Esophagus squamous epithelium (tissue), 5 donors: ENCODE results near the gene GLRA3. TPM values are rescaled to one million over a fixed set of nuclear protein-coding genes. Genes with fewer than 3 reads are reported as not detected.

Experiments
- DNase-seq: peaks from one replicate; lab custom pipeline; 2025; lab: John Stamatoyannopoulos, UW
- H3K27ac ChIP-seq, 4 donors: fragments of 200-600 bp; sonication (generic); one replicate each; pipeline ENCODE4 v1.5.1; 2016 to 2019; ENCODE audit warnings: mild to moderate bottlenecking in 1 of 4
- H3K27me3 ChIP-seq, 4 donors: fragments of 200-600 bp; sonication (generic); 1 replicate in 3 of 4; 2 replicates in 1 of 4; pipeline versions ENCODE4 v1.5.1 to v1.6.0; 2017 to 2021; ENCODE audit warnings: antibody characterized with exemption in 1 of 4
- H3K36me3 ChIP-seq, 3 donors: fragments of 200-600 bp; sonication (generic); one replicate each; pipeline ENCODE4 v1.5.1; 2016 to 2019
- H3K4me1 ChIP-seq, 3 donors: fragments of 200-600 bp; sonication (generic); one replicate each; pipeline ENCODE4 v1.5.1; 2017 to 2019
- H3K4me3 ChIP-seq, 4 donors: fragments of 200-600 bp; sonication (generic); 1 replicate in 3 of 4; 2 replicates in 1 of 4; pipeline ENCODE4 v1.5.1; 2016 to 2019; ENCODE audit warnings: mild to moderate bottlenecking in 2 of 4, moderate library complexity in 1 of 4
- H3K9me3 ChIP-seq, 3 donors: fragments of 200-600 bp; sonication (generic); one replicate each; pipeline ENCODE4 v1.5.1; 2016 to 2019
- POLR2A ChIP-seq, 4 donors: fragments of 450-650 bp; IDR thresholded peaks; one replicate each; pipeline ENCODE4 v1.6.1; 2017; ENCODE audit warnings: antibody characterized with exemption in 4 of 4, mild to moderate bottlenecking in 4 of 4, moderate library complexity in 3 of 4
- WGBS, 2 donors: methylation state at CpG; one replicate each; pipeline ENCODE4 v1.1.5; 2018; 5-methylcytosine and 5-hydroxymethylcytosine counted together
- intact Hi-C: fragments of 100-400 bp; cut with DNase I; formaldehyde crosslinking; loops from one replicate; pipeline ENCODE4 v1.15.0; 2022
- total RNA-seq, 4 donors: library from RNA; depleted of rRNA; stranded (reverse); fragments of >200 nt; gene quantifications; one replicate each; pipeline ENCODE4 v1.1.0, GENCODE V29; 2016
- TF ChIP-seq, protein P1 (sequence below), 6 experiments: fragments of 450-650 bp in 4 of 6; fragments of 200-600 bp in 2 of 6; sonication (generic) in 2 of 6; IDR thresholded peaks; one replicate each; pipeline ENCODE4 v1.5.1; 2016 to 2019; ENCODE audit warnings: antibody characterized with exemption in 6 of 6, mild to moderate bottlenecking in 4 of 6, moderate library complexity in 4 of 6
- donor health status: DM: yes; HTN: yes; CAD: no.

GLRA3 gene
- total RNA-seq, 4 donors from 2014 or later = not detected

DNA sequence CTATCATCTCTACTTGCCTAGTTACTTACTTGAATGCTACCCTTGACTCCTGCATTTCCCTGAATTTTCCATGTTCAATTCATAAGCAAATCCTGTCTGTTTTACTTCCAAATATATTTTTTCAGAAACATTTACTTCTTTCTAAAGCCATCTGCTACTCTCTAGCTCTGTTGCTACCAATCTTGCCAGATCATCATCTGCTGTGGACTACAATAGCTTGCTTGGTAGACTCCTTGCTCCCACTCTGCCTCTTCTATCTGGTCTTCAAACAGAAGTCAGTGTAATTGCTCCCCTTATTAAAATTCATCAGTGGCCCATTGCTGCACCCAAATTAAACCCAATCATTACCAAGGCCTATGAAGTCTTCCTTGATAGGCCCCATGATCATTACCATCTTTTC is 155.2 kb downstream of the GLRA3 start:
- intact Hi-C loops = no loop called here

DNA sequence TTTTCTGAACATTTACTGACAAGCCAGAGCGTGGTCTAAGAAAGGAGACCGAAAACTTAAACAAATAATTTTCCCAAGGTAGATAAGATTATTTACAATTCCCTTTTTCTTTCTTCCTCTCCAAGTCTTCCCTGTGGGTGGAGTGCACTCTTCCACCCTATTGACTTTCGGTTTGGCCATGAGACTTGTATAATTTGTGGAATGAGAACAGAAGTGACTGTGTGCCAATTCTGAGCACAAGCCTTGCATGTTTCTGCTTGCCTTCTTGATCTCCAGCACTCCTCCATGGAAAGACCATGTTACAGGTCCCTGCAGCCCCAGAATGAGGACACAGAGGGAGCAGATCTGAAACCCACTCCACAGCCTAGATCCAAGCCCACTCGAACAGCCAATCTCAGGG is 156.8 kb downstream of the GLRA3 start:
- intact Hi-C loops = no loop called here
- Histone ChIP-seq H3K9me3 (no peaks in the 10 kb centered on the region), H3K4me3 (no peak overlapping the region), H3K4me1 (peaks cover 0 to 13% (median 5%) of the 10 kb centered on the region in 3 donors), H3K27ac (peak overlapping the region in 1 of 4 donors; percentile 31), H3K36me3 (no peaks in the 10 kb centered on the region), H3K27me3 (no peaks in the 10 kb centered on the region)
- no peak for DNase-seq
- 42 to 54% methylated on average over 4 of the region's 4 CpGs for WGBS, 2 donors
- no peak for TF ChIP-seq POLR2A (IDR thresholded peaks at IDR 0.05)
- TF ChIP-seq, protein P1, sequence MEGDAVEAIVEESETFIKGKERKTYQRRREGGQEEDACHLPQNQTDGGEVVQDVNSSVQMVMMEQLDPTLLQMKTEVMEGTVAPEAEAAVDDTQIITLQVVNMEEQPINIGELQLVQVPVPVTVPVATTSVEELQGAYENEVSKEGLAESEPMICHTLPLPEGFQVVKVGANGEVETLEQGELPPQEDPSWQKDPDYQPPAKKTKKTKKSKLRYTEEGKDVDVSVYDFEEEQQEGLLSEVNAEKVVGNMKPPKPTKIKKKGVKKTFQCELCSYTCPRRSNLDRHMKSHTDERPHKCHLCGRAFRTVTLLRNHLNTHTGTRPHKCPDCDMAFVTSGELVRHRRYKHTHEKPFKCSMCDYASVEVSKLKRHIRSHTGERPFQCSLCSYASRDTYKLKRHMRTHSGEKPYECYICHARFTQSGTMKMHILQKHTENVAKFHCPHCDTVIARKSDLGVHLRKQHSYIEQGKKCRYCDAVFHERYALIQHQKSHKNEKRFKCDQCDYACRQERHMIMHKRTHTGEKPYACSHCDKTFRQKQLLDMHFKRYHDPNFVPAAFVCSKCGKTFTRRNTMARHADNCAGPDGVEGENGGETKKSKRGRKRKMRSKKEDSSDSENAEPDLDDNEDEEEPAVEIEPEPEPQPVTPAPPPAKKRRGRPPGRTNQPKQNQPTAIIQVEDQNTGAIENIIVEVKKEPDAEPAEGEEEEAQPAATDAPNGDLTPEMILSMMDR (IDR thresholded peaks at IDR 0.05) = no peak

More for the DNA sequence above, 155.2 kb downstream of the GLRA3 start:
- H3K4me3 ChIP-seq = no peak overlapping the region
- no peaks in the 10 kb centered on the region for H3K9me3 ChIP-seq
- no peaks in the 10 kb centered on the region for H3K27me3 ChIP-seq
- no peak for DNase-seq
- peaks cover 0 to 13% (median 5%) of the 10 kb centered on the region in 3 donors for H3K4me1 ChIP-seq
- H3K36me3 ChIP-seq = no peaks in the 10 kb centered on the region
- TF ChIP-seq, protein P1 (IDR thresholded peaks at IDR 0.05) = no peak
- no peak for TF ChIP-seq POLR2A (IDR thresholded peaks at IDR 0.05)
- no peak overlapping the region for H3K27ac ChIP-seq

DNA sequence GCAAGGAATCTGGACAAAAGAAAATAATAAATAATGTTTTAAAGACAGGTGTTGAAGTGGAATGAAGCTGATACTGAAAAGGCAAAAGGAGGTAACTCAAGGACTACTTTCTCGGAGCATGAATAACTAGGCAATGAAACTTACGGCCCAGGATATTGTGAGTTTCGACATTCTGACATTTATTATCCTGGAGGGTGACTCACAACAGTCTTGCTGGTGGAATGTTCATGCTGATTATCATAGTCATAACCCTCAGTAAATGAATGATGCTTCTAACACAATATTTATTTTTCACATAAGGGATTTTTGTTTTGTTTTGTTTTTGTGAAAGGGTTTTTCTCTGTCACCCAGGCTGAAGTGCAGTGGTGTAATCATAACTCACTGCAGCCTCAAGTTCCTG is 159.8 kb downstream of the GLRA3 start:
- Histone ChIP-seq H3K9me3 (no peaks in the 10 kb centered on the region), H3K27me3 (no peaks in the 10 kb centered on the region), H3K27ac (no peak overlapping the region), H3K4me3 (no peak overlapping the region), H3K4me1 (peaks cover 0 to 13% (median 5%) of the 10 kb centered on the region in 3 donors), H3K36me3 (no peaks in the 10 kb centered on the region)
- intact Hi-C loops = no loop called here
- WGBS, 2 donors = 36 to 41% methylated on average over 3 of the region's 3 CpGs
- no peak for DNase-seq
- TF ChIP-seq POLR2A (IDR thresholded peaks at IDR 0.05) = no peak
- TF ChIP-seq, protein P1 (IDR thresholded peaks at IDR 0.05) = no peak

DNA sequence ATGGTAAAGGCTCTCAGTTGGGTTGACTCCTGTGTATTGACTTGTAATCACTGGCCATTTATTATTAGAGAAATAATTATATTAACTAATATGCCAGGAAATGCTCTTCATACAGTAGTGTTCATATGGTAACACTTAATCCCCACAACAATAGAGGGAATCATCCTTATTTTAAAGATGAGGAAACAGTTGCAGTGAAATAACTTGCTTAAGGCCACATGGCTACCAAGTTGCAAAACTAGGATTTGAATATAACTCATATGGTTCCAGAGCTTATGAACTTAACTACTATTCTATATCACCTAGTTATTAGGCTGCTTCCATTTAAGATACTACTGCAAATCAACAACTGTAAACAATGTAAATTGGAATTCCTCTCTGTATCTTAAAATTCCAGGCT is 163.2 kb downstream of the GLRA3 start:
- no peak for DNase-seq
- no peaks in the 10 kb centered on the region for H3K9me3 ChIP-seq
- intact Hi-C loops = no loop called here
- no peak overlapping the region for H3K27ac ChIP-seq
- TF ChIP-seq, protein P1 (IDR thresholded peaks at IDR 0.05) = no peak
- no peak for TF ChIP-seq POLR2A (IDR thresholded peaks at IDR 0.05)
- H3K36me3 ChIP-seq = no peaks in the 10 kb centered on the region
- no peak overlapping the region for H3K4me3 ChIP-seq
- H3K27me3 ChIP-seq = no peaks in the 10 kb centered on the region
- H3K4me1 ChIP-seq = no peaks in the 10 kb centered on the region

DNA sequence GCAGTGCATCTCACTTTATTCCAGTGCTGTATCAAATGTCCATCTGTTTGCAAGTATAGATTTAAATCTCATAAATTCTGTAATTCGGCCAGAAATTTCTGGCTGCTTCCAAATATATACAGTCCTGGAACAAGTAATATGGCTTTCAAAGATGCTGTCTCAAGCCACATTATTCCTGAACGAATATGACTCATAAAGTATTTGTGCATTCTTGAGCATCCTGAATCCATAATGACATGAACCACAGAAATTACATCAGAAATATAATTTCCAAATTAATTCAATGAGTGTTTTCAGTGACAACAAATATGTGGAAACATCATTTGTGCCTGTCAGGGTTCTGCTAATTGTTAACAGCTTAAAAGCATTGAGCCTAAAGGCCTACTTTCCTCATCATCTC is 165.8 kb downstream of the GLRA3 start:
- no peak for TF ChIP-seq POLR2A (IDR thresholded peaks at IDR 0.05)
- TF ChIP-seq, protein P1 (IDR thresholded peaks at IDR 0.05) = no peak
- Histone ChIP-seq H3K9me3 (no peaks in the 10 kb centered on the region), H3K27ac (no peak overlapping the region), H3K4me3 (no peak overlapping the region), H3K4me1 (no peaks in the 10 kb centered on the region), H3K36me3 (no peaks in the 10 kb centered on the region), H3K27me3 (no peaks in the 10 kb centered on the region)
- intact Hi-C loops = no loop called here
- DNase-seq = no peak
- WGBS, 2 donors = 54 to 63% methylated on average over 2 of the region's 2 CpGs
